GM20000 (cell line): ENCODE data around the gene ZNF641.

Source experiments
- DNase-seq: peaks from one replicate; pipeline ENCODE4 v3.0.0; 2012; ENCODE audit warnings: low spot score
- CTCF ChIP-seq: IDR thresholded peaks from 2 replicates; pipeline ENCODE4 v1.5.1; 2012; ENCODE audit warnings: mild to moderate bottlenecking, control low read depth; ENCODE audit errors: extremely low read depth, missing control alignments

Gene ZNF641

GRCh38 chr12:48302161-48302911 lies 48.4 kb downstream of the ZNF641 start:
- no peak for DNase-seq
- no peak for TF ChIP-seq CTCF

- no peak for TF ChIP-seq CTCF
- DNase-seq, result no peak
These were observed 49.9 kb downstream of the ZNF641 start for GRCh38 chr12:48300774-48301173.

GRCh38 chr12:48296586-48297282 lies 54.0 kb downstream of the ZNF641 start:
- DNase-seq, result peak; percentile 26
- TF ChIP-seq CTCF, result no peak

GRCh38 chr12:48292040-48292439 lies 58.7 kb downstream of the ZNF641 start:
- no peak for DNase-seq
- no peak for TF ChIP-seq CTCF

GRCh38 chr12:48291511-48291910 lies 59.2 kb downstream of the ZNF641 start:
- TF ChIP-seq CTCF, result no peak
- DNase-seq, result no peak

GRCh38 chr12:48288387-48289268 lies 62.1 kb downstream of the ZNF641 start:
- no peak for DNase-seq
- no peak for TF ChIP-seq CTCF
